ENCODE results near the gene APOC4. TPM values are rescaled to one million over a fixed set of nuclear protein-coding genes. Genes with fewer than 3 reads are reported as not detected.

Gene APOC4
- total and polyA plus RNA-seq, 4 donors: 1.0 to 420 (median 275) TPM

DNA sequence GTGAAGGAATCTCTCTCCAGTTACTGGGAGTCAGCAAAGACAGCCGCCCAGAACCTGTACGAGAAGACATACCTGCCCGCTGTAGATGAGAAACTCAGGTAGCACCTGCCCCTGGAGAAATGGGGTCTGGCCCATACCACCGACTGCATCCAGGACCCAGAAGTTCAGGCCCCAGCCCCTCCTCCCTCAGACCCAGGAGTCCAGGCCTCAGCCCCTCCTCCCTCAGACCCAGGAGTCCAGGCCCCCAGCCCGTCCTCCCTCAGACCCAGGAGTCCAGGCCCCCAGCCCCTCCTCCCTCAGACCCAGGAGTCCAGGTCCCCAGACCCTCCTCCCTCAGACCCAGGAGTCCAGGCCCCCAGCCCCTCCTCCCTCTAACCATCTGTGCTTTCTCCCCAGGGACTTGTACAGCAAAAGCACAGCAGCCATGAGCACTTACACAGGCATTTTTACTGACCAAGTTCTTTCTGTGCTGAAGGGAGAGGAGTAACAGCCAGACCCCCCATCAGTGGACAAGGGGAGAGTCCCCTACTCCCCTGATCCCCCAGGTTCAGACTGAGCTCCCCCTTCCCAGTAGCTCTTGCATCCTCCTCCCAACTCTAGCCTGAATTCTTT, 6.8 kb downstream of the APOC4 start:
- TF ChIP-seq, protein P1, sequence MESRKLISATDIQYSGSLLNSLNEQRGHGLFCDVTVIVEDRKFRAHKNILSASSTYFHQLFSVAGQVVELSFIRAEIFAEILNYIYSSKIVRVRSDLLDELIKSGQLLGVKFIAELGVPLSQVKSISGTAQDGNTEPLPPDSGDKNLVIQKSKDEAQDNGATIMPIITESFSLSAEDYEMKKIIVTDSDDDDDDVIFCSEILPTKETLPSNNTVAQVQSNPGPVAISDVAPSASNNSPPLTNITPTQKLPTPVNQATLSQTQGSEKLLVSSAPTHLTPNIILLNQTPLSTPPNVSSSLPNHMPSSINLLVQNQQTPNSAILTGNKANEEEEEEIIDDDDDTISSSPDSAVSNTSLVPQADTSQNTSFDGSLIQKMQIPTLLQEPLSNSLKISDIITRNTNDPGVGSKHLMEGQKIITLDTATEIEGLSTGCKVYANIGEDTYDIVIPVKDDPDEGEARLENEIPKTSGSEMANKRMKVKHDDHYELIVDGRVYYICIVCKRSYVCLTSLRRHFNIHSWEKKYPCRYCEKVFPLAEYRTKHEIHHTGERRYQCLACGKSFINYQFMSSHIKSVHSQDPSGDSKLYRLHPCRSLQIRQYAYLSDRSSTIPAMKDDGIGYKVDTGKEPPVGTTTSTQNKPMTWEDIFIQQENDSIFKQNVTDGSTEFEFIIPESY (IDR thresholded peaks at IDR 0.05): no peak
- TF ChIP-seq JUND (IDR thresholded peaks at IDR 0.05): peak in 1 of 2 donors; percentile 43
- no peak overlapping the region for H3K9ac ChIP-seq (ENCODE audit: low read depth in 1 of 2, low read length in 2 of 2)
- no peaks in the 10 kb centered on the region for H3K36me3 ChIP-seq (ENCODE audit: control insufficient read depth in 4 of 4, insufficient read depth in 3 of 4, low read depth in 1 of 4, low read length in 3 of 4)
- H3K9me3 ChIP-seq (ENCODE audit: control insufficient read depth in 4 of 4, low read length in 3 of 4): no peaks in the 10 kb centered on the region
- H3K27ac ChIP-seq (ENCODE audit: low read depth in 1 of 2, low read length in 2 of 2): peak overlapping the region; percentile 40 to 55
- no peak overlapping the region for H3K4me3 ChIP-seq (ENCODE audit: low read depth in 1 of 3, low read length in 3 of 3)
- H3K4me1 ChIP-seq (ENCODE audit: control insufficient read depth in 4 of 4, insufficient read depth in 4 of 4, low read length in 3 of 4): peaks cover 0 to 63% (median 42%) of the 10 kb centered on the region in 4 donors
- WGBS: 63% methylated on average over 5 of the region's 5 CpGs
- H3K27me3 ChIP-seq (ENCODE audit: control insufficient read depth in 4 of 4, insufficient read depth in 4 of 4, low read length in 3 of 4): no peaks in the 10 kb centered on the region
- DNase-seq (ENCODE audit: low spot score): no peak

DNA sequence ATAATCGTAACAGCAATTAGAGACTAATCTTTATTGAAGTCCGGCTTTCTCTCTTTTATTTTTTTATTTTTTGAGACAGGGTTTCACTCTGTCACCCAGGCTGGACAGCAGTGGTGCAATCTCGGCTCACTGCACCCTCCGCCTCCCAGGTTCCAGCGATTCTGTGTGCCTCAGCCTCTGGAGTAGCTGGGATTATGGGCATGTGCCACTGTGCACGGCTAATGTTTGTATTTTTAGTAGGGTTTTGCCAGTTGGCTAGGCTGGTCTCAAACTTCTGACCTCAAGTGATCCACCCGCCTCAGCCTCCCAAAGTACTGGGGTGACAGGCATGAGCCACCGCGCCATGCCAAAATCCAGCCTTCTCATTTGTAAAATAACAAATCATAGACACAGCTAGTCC, 7.5 kb downstream of the APOC4 start:
- TF ChIP-seq, protein P2, sequence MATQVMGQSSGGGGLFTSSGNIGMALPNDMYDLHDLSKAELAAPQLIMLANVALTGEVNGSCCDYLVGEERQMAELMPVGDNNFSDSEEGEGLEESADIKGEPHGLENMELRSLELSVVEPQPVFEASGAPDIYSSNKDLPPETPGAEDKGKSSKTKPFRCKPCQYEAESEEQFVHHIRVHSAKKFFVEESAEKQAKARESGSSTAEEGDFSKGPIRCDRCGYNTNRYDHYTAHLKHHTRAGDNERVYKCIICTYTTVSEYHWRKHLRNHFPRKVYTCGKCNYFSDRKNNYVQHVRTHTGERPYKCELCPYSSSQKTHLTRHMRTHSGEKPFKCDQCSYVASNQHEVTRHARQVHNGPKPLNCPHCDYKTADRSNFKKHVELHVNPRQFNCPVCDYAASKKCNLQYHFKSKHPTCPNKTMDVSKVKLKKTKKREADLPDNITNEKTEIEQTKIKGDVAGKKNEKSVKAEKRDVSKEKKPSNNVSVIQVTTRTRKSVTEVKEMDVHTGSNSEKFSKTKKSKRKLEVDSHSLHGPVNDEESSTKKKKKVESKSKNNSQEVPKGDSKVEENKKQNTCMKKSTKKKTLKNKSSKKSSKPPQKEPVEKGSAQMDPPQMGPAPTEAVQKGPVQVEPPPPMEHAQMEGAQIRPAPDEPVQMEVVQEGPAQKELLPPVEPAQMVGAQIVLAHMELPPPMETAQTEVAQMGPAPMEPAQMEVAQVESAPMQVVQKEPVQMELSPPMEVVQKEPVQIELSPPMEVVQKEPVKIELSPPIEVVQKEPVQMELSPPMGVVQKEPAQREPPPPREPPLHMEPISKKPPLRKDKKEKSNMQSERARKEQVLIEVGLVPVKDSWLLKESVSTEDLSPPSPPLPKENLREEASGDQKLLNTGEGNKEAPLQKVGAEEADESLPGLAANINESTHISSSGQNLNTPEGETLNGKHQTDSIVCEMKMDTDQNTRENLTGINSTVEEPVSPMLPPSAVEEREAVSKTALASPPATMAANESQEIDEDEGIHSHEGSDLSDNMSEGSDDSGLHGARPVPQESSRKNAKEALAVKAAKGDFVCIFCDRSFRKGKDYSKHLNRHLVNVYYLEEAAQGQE (IDR thresholded peaks at IDR 0.05): peak; percentile 43
- TF ChIP-seq HNF4A (conservative IDR thresholded peaks at IDR 0.05): no peak

DNA sequence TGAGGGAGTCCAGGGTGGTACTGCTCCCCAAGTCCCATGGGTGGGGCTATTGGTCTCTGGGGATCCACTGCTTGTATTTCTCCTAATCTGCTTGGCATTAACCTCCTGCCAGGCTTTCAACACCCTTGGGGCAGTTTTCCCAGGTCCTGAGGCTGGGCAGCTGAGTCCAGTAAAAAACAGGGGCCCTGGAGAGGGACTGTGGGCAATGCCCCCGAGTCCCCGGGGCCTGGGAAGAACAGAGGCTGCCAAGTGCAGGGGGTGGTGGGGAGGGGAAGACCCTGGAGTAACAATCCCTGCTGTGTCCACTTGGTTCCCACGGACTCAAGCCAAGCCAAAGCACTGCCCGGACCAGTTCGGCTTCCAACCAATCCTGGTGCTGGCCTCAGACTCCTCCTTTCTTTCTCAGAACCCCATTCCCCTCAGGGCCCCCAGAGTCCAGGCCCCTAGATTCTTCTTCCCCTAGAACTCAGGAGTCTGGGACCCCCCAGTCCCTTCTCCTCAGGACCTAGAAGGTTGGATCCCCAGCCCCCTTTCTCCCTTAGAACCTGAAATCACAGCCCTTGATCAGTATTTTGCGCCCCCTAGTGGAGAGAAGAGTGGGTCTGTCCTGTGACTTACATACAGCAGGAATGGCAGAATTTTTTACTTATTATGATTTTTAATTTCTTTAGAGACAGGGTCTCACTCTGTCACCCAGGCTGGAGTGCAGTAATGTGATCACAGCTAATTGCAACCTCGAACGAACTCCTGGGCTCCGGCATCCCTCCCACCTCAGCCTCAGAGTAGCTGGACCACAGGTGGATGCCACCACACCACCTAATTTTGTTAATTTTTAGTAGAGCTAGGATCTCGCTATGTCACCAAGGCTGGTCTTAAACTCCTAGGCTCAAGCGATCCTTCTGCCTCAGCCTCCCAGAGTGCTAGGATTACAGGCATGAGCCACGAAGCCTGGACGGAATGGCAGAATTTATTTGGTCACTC, 9.4 kb downstream of the APOC4 start:
- 39% methylated on average over 13 of the region's 13 CpGs for WGBS
- H3K4me3 ChIP-seq (ENCODE audit: low read depth in 1 of 3, low read length in 3 of 3): no peak overlapping the region
- no peaks in the 10 kb centered on the region for H3K9me3 ChIP-seq (ENCODE audit: control insufficient read depth in 4 of 4, low read length in 3 of 4)
- no peaks in the 10 kb centered on the region for H3K36me3 ChIP-seq (ENCODE audit: control insufficient read depth in 4 of 4, insufficient read depth in 3 of 4, low read depth in 1 of 4, low read length in 3 of 4)
- H3K27ac ChIP-seq (ENCODE audit: low read depth in 1 of 2, low read length in 2 of 2): peak overlapping the region; percentile 68 to 78
- H3K9ac ChIP-seq (ENCODE audit: low read depth in 1 of 2, low read length in 2 of 2): peak overlapping the region in 1 of 2 donors; percentile 60
- peaks cover 0 to 69% (median 55%) of the 10 kb centered on the region in 4 donors for H3K4me1 ChIP-seq (ENCODE audit: control insufficient read depth in 4 of 4, insufficient read depth in 4 of 4, low read length in 3 of 4)
- no peaks in the 10 kb centered on the region for H3K27me3 ChIP-seq (ENCODE audit: control insufficient read depth in 4 of 4, insufficient read depth in 4 of 4, low read length in 3 of 4)
- DNase-seq (ENCODE audit: low spot score): peak; percentile 66
- TF ChIP-seq HNF4A (conservative IDR thresholded peaks at IDR 0.05) (peak; percentile 5 to 40), SP1 (IDR thresholded peaks at IDR 0.05) (no peak), RXRA (IDR thresholded peaks at IDR 0.05) (peak; percentile 11 to 55), RAD21 (IDR thresholded peaks at IDR 0.05) (peak; percentile 85 to 86)
- TF ChIP-seq, protein P2 (IDR thresholded peaks at IDR 0.05): peak; percentile 10
- TF ChIP-seq, protein P1 (IDR thresholded peaks at IDR 0.05): peak; percentile 10
- TF ChIP-seq, protein P3, sequence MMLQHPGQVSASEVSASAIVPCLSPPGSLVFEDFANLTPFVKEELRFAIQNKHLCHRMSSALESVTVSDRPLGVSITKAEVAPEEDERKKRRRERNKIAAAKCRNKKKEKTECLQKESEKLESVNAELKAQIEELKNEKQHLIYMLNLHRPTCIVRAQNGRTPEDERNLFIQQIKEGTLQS (IDR thresholded peaks at IDR 0.05): no peak

More for the DNA sequence above, 7.5 kb downstream of the APOC4 start:
- Histone ChIP-seq H3K4me1 (ENCODE audit: control insufficient read depth in 4 of 4, insufficient read depth in 4 of 4, low read length in 3 of 4) (peaks cover 0 to 63% (median 48%) of the 10 kb centered on the region in 4 donors), H3K27me3 (ENCODE audit: control insufficient read depth in 4 of 4, insufficient read depth in 4 of 4, low read length in 3 of 4) (no peaks in the 10 kb centered on the region), H3K9me3 (ENCODE audit: control insufficient read depth in 4 of 4, low read length in 3 of 4) (no peaks in the 10 kb centered on the region), H3K4me3 (ENCODE audit: low read depth in 1 of 3, low read length in 3 of 3) (no peak overlapping the region), H3K36me3 (ENCODE audit: control insufficient read depth in 4 of 4, insufficient read depth in 3 of 4, low read depth in 1 of 4, low read length in 3 of 4) (no peaks in the 10 kb centered on the region), H3K27ac (ENCODE audit: low read depth in 1 of 2, low read length in 2 of 2) (peak overlapping the region; percentile 40 to 55), H3K9ac (ENCODE audit: low read depth in 1 of 2, low read length in 2 of 2) (no peak overlapping the region)
- DNase-seq (ENCODE audit: low spot score): no peak
- WGBS: 43% methylated on average over 9 of the region's 9 CpGs

All from liver (tissue), 9 donors.